Neutrophil (primary cell): Measurements from ENCODE around the gene DNAH14.
"Not testable (repeated sequence)": the region's sequence is repeated elsewhere in the genome, so short reads cannot be mapped to it uniquely, and the experiment has no call there.

Source experiments
- H3K27ac ChIP-seq: fragments of 200-600 bp; sonication (generic); 2 replicates; pipeline ENCODE4 v1.5.1; 2016; ENCODE audit warnings: mild to moderate bottlenecking, moderate library complexity
- H3K27me3 ChIP-seq: fragments of 200-600 bp; sonication (generic); 2 replicates; pipeline ENCODE4 v1.6.0; 2016; ENCODE audit warnings: mild to moderate bottlenecking
- H3K36me3 ChIP-seq: fragments of 200-600 bp; sonication (generic); 2 replicates; pipeline ENCODE4 v1.5.1; 2017
- H3K4me1 ChIP-seq, 2 experiments: fragments of 200-600 bp in 1 of 2; sonication (generic) in 1 of 2; 1 replicate in 1 of 2; 2 replicates in 1 of 2; pipeline versions ENCODE4 v1.5.1 to v1.6.1; 2013 to 2016; ENCODE audit warnings: low read depth in 1 of 2, low read length in 1 of 2, mild to moderate bottlenecking in 1 of 2, moderate library complexity in 1 of 2; ENCODE audit not compliant: control insufficient read depth in 1 of 2, insufficient read depth in 1 of 2
- H3K4me3 ChIP-seq, 2 experiments: fragments of 200-600 bp in 1 of 2; sonication (generic) in 1 of 2; 1 replicate in 1 of 2; 2 replicates in 1 of 2; pipeline ENCODE4 v1.5.1; 2013 to 2016; ENCODE audit warnings: low read depth in 1 of 2, low read length in 1 of 2, mild to moderate bottlenecking in 1 of 2, moderate library complexity in 1 of 2
- H3K9me3 ChIP-seq: fragments of 200-600 bp; sonication (generic); 2 replicates; pipeline ENCODE4 v1.5.1; 2016
- CTCF ChIP-seq: fragments of 200-600 bp; sonication (generic); IDR thresholded peaks from 2 replicates; pipeline ENCODE4 v1.5.1; 2016; ENCODE audit warnings: antibody characterized with exemption

DNAH14 gene

GRCh38 chr1:225209153-225209552 is 279.7 kb downstream of the DNAH14 start:
- Histone ChIP-seq H3K27me3 (no peaks in the 10 kb centered on the region), H3K4me1 (no peaks in the 10 kb centered on the region), H3K27ac (no peak overlapping the region), H3K36me3 (no peaks in the 10 kb centered on the region), H3K9me3 (no peaks in the 10 kb centered on the region), H3K4me3 (no peak overlapping the region)
- TF ChIP-seq CTCF, result no peak

- not testable (repeated sequence) for H3K27ac ChIP-seq, H3K27me3 ChIP-seq, H3K9me3 ChIP-seq, H3K4me1 ChIP-seq, H3K4me3 ChIP-seq, H3K36me3 ChIP-seq
These were observed 280.7 kb downstream of the DNAH14 start for GRCh38 chr1:225210180-225210579.

GRCh38 chr1:225211694-225212442 is 282.4 kb downstream of the DNAH14 start:
- H3K27me3 ChIP-seq, H3K9me3 ChIP-seq, H3K4me3 ChIP-seq, H3K36me3 ChIP-seq, H3K27ac ChIP-seq, H3K4me1 ChIP-seq: not testable (repeated sequence)

GRCh38 chr1:225224287-225224686 is 294.8 kb downstream of the DNAH14 start:
- Histone ChIP-seq H3K4me3 (no peak overlapping the region), H3K27ac (no peak overlapping the region), H3K36me3 (no peaks in the 10 kb centered on the region), H3K4me1 (no peaks in the 10 kb centered on the region), H3K9me3 (no peaks in the 10 kb centered on the region), H3K27me3 (no peaks in the 10 kb centered on the region)
- TF ChIP-seq CTCF, result no peak

GRCh38 chr1:225225681-225226080 is 296.2 kb downstream of the DNAH14 start:
- Histone ChIP-seq H3K9me3 (no peaks in the 10 kb centered on the region), H3K27ac (no peak overlapping the region), H3K36me3 (no peaks in the 10 kb centered on the region), H3K4me3 (no peak overlapping the region), H3K4me1 (no peaks in the 10 kb centered on the region), H3K27me3 (no peaks in the 10 kb centered on the region)
- no peak for TF ChIP-seq CTCF

- TF ChIP-seq CTCF, result no peak
- no peaks in the 10 kb centered on the region for H3K4me1 ChIP-seq
- no peaks in the 10 kb centered on the region for H3K36me3 ChIP-seq
- no peaks in the 10 kb centered on the region for H3K9me3 ChIP-seq
- no peak overlapping the region for H3K27ac ChIP-seq
- H3K27me3 ChIP-seq, result no peaks in the 10 kb centered on the region
- no peak overlapping the region for H3K4me3 ChIP-seq
These were observed 299.4 kb downstream of the DNAH14 start for GRCh38 chr1:225228871-225229303.

- H3K27ac ChIP-seq, result not testable (repeated sequence)
These were observed 300.0 kb downstream of the DNAH14 start for GRCh38 chr1:225229429-225229828.

More at GRCh38 chr1:225229429-225229828, 300.0 kb downstream of the DNAH14 start:
- H3K4me1 ChIP-seq, H3K4me3 ChIP-seq, H3K27me3 ChIP-seq, H3K9me3 ChIP-seq, H3K36me3 ChIP-seq: not testable (repeated sequence)
